Activated naive CD4-positive, alpha-beta T cell (primary cell): ENCODE measurements around the gene SH2D1B.

Experiments
- DNase-seq, 4 experiments: peaks; one replicate each; lab custom pipeline; 2025; lab: John Stamatoyannopoulos, UW

SH2D1B gene

DNA sequence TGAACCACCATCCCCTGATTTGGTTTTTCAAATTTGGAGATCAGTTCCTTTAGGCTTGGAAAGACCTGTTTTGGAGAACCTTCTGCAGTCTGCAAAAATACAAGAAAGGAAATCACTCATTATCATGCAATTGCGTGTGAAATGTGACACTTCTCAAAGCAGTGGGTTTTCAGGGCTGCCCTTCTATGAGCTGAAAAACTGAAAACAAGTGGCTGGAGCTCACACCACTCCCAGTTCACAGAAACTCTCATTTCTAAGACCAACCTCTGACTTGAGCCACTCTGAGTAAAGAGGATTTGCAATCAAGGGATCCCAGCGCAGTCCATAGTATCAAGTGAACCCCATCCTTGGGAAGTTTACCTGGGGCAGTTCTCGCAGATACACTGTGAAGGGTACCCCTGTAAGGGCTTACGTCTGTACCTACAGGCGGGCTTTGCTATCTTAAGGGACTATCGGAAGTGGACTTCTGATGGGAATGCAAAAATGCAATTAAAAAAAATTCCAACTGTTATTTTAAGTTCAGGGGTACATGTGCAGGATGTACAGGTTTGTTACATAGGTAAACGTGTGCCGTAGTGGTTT lies 12.8 kb downstream of the SH2D1B start:
- no peak for DNase-seq

DNA sequence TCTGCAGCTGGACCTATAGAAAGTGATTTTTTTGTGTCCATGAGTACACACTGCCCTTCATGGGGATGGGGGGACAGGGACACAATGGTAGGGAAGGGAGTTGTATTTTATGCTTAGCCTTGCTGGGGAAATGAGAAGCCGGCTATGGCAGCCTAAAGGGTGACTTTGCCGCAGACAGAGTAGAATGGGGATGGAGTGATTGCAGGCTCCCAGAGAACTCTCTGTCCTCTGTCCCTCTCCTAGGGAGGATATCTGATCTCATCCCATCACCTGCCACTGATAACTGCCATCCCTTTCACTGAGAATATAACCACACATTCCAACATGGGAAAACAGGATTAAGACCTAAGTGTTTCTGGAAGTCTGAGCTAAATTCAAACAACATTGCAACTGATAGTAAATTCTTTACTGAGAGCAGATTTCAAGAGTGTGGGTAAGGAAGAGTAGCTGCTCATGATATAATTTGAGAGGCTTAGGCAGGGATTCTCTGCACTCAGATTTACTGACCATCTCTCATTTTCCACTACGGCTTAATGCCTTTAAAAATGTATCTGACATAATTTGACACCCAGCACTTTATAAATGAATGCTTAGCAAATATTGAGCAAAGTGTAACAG lies 13.9 kb downstream of the SH2D1B start:
- DNase-seq, result no peak

DNA sequence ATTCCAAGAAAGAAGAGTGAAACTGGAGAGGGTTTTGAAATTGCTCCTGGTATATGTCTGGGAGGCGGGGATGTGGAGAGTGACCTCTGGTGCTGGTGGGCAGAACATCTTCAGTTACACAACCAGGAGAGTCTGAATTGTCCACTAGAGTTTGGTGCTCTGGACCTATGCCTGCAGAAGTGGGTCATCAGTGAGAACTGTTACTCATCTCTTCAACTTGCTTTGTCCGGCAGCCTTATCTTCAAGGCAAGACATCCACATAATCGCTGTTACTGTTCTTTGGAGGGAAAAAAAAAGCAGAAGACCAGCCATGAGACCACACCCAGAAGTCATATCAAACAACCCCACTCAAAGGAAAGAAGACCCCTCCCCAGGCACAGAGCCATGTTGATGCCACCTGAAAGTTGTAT lies 14.9 kb downstream of the SH2D1B start:
- DNase-seq, result no peak

DNA sequence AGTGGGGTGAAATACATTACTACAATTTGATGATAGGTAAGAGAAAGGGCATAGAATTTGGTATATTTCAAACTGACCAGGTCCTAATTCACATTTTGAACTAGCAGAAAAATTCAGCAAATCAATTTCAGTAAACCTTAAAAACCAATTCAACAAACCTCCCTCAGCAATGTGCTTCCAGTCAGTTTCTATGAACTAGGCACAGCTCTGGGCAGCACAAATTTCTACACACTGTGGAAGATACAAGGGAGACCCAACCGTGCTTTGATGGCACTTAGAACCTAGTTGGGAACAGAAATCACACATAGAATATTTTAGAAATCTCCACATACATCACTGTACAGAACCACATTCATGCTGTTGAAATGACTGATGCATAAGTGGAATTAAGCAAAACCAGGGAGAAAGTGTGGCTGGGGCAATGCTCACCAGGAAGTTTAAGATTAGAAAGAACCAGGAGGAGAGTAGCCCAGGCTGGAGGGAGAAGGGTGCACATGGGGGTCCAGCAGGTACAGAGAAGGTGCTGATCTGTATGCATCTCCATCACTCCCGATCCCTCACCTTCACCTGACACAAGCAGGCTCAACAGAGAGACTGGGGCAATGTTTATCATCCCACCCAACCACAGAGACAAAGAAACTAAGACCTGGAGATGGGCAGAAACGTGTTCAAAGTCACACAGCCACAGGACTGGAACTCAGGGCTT lies 15.6 kb downstream of the SH2D1B start:
- DNase-seq, result no peak

DNA sequence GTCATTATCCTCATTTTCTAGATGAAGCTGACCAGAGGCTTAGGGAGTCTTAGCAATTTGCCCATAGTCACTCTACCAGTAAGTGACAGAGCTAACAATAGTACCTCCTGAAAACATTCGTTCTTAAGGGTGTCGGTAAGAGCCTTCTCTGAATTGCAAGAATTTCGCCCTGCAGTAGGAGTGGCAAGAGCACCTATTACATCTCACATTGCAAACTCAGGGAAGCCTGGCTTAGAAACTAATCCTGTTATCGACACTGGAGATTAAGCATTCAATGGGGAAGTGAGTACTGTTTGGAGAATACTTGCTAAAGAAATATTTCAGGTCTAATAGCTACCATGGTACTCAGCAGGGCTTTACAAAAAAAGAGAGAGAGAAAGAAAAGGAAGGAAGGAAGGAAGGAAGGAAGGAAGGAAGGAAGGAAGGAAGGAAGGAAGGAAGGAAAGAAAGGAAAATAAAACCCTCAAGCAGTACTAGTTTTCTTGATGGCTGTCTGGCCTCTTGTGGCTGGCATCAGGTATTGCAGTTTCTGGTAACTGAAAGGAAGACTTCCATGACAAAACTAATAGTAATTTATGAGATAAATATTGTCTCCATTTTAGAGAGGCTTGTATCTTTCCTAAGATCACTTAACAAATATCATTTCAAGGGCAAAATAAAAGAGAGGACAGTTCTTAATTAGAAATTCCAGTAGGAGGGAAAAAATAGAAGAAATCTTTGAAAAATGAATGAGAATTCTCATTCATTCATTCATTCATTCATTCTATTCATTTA lies 20.0 kb downstream of the SH2D1B start:
- DNase-seq, result no peak

DNA sequence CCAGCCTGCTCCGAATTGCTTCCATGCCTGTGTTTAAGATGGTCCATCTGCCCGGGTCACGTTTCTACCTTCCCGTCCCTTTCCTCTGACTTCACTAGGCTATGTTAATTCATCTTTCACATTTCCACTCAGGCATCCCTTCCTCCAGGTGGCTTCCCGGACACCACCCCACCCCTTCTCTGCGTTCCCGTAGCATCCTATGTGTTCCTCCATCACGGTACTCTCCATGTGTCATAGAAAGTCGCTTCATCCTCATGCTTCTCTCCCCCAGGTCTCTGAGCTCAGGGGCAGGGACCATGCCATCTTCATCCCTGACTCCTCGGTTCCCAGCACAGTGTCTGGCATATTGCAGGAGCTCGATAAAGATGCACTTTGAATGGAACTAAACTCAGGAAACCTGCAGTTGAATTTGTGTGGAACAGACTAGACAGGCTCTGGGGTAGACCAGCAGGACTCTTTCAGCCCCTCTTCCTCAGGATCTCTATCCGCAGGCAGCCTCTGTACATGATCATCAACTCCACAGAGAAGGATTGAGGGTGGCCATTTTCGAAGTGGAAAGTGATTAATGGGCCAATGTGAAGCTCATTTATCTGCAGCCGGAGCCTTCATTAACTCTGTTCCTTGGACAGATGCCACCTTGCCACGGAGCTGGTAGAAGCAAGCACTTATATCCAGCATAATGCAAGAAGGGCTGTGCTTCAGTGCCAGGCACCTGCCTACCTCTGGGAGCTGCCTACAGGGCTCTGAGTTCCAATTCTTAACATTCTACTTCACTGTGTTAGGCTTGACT lies 21.3 kb downstream of the SH2D1B start:
- no peak for DNase-seq

DNA sequence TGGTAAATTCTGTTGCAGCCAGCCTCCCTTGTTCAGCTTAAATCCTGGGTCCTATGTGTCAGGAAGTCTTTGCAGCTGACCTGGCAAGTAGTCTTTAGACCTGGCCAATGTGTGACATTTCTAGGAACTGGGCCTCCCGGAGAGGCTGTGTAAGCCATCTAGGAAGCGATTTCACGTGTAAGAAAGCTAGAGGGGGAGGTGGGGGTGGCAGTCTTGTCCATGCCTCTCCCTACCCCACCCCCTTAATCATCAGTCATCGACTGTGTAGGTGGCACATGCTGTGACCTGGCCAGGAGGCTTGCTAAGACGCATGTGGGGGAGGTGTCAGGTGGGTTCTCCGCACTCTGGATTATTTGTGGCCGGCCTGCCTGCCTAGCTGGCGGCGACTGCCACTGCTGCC lies 22.0 kb downstream of the SH2D1B start:
- DNase-seq, result no peak

DNA sequence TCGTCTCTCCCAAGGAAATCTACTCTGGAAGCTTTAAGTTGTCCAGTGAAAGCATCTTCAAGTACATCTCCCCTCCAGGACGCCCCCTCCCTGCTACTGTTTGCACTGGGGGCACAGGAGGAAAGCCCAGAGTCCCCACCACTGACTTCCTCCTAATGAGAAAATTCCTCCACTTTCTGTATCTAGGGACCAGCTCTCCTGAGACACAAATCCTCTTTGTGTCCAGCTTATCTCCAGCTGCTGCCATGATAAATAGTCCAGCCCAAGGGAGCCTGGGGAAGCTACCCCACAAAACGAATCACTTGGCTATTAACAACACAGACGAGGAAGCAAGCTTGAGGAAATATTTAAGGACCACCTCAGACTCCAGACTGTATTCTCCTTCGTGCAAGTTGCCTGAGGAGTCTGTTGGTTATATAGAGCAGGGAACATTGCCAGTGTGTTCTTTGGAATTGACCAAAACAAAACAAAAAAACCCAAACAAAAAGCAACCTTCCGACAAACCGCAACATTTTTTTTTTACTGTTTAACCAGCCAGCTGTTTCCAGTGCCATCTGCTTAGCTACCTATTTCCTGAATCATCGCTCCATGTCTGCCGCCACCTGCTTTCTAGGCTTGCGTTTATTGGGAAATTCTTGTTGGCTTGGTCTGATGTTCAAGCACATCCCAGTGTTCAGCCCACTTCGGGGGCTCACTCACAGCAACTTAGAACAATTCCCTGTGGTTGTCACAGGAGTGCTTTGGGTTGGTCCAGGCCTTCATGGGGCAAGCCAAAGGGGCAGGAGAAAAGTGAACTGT lies 22.7 kb downstream of the SH2D1B start:
- DNase-seq, result no peak

DNA sequence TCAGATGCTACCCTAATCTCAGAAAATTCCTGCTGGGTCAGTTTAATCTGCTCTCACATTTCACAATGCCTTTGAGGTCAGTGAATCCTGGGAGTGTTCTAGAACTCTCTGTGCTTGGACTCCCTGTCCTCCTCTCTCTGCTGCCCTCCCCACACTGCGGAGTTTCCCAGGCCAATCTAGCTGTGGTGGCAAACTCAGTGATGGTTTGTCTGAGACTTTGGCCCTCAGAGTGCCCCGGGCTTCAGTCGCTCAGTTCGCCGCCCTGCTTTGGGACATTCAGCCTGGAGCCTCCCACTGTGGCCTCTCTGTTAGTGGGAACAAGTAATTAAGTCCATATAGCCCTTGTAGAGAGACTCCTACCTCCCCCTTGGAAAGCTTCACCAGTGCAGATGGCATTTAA lies 23.3 kb downstream of the SH2D1B start:
- no peak for DNase-seq

DNA sequence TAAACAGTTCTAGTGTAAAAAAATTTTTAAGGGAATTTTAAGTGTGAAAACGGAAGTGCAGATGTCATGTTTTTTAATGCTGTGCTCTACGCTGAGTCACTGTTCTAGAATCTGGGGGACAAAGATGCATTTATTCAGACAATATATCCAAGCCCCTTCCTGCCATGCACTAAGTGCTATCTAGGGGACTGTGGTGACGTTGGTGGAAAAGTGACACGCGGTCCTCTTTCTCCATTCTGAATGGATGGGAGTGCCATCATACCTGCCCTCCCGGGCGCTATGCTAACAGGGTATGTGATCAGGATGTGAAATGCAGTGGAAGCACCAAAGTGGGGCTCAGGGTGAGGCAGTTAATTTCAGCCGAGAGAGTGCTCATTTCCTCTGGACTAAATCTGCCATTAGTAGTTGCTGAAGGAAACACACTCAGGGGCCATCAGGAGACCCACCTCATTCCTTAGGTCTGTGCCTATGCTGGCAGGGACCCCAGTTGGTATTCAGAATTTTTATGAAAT lies 23.8 kb downstream of the SH2D1B start:
- no peak for DNase-seq

DNA sequence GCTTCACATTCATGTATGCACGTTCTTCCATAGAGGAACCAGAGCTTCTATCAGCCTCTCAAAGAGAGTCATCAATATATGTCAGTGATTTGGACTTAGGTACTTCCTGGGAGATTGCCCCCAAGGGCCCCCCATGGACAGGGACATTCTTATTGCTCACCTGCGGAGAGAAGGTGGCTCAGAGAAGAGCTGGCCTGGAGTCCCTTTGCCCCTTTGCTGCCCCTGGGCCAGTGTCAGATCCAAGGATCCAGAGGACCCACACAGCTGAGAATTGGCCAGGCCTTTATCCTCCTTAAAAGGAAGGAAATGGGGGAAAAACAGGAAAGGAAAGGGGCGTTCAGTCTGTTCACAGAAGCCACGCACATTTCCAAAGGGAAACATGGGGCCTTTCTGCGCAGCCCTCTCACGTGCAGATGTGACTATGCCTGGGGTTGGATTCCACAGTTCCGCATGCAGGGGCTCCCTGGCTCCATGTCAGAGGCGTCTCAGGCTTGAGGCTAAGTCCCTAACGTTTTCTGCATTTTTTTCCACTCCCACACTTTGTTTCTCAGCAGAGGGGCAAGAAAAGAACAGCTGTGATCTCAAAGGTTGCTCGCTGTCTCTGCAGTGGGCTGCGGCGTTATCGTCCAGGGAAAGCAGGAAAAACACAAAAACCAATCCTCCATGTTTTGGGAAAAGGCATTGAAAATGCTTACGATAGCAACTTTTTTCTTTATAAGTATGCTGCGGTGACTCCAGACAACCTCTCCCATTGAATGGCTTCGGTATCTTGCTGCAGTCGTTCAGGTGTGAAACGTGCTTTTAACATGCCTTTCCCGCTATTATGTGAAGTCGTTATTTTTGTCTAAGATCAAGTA lies 24.5 kb downstream of the SH2D1B start:
- no peak for DNase-seq

DNA sequence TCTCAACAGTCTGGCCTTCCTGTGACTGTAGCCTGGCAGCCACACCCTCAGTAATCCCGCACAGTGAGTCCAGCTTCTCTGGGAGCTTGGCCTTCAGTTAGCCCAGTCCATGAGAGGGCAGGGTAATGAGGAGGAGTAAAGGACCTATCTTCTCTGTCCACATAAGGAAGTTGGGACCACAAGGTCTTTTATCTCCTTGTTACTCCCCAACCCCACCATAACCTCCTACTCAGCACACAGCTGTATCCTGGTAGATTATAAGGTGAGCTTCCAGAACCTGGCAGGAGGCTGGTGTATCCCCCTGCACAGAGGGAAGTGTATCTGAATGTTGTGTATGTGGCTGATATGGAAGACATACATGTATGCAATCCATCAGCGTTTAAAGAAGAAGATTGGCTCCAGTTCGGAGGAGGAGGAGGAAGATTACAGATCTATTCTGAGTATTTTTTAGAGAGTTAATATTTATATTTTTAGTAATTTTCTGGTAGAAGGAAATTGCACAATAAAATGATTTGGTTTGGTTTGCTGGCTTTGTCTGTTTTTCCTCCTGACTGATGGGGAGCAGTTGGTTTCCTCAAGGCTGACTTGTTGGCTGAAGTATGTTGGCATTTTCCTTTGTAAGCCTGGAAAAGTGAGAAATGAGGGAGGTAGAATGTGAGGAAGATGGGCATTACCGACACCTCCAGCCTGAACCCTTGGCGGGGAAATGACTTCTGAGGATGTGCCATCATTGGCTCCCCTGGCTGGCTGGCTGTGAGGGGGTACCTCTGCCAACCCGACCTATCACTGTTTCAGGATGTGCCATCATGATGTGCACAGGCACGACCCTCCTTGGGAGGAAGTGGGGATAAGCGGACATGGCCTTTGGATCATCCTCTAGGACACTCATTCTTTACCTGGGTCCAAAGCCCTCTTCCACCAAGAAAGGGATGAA lies 25.4 kb downstream of the SH2D1B start:
- DNase-seq, result no peak

DNA sequence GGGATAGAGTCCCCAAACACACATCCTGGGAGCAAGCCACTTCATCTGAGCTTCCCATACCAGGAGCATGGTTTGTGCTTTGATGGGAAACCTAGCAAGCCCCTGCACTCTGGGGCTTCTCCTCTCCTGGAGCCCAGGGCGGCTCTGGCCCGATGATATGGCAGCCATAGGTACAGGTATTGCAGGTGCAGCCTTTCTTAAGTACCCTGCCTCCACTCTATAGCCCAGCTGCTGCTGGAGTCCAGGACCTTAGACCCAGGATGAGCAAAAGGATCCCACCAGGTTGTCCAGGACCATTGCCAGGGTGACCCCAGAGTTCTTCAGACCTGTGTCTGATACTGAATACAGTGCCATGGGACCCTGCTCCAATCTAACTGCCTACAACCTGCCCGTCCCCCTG lies 26.2 kb downstream of the SH2D1B start:
- DNase-seq, result no peak

DNA sequence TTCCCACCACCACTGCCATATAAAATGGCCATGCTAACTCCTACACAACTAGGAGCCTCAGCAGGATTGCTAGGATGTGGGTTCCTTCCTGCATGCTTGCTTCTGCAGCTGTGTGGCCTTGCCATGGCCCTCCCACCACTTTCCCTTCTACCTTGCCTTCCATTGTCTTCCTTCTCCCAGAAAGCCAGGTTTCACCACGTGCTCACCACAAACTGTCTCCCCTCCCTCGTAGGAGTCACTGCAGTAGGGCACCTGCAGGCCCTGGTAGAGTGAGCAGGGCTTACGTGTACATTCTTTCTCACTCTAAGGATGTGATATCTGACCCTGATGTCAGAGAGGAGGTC lies 26.7 kb downstream of the SH2D1B start:
- no peak for DNase-seq

DNA sequence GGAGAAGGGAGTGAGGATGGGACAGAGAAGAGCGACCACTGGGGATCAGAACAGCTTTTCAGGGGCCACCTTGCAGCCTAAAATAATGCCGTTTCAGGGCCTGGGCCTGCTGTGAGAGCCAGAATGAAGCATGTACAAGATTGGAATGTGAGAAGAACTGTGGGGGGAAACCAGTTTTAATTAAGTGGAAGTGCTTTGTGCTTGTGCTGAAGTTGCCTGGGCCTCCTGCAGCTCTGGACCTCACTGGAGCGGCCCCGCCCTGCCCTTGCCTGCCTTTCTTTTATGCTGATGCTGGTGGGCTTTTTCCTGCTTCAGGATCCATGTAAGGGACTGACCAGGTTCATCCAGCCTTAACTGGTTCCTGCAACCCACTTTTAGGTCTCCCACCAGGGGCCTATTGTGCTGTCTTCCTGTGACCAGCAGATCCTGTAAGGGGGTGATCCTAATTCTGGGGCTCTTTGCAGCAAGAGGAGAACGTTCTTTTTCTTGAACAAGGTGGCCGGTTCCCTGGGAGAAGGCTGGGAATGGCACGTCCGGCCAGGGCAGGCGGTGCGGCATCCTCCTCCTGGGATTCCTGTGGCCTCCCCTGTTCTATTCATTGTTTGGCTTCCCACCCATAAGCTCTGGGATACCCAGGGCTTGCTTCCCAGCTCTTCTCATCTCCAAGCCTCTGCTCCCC lies 27.2 kb downstream of the SH2D1B start:
- no peak for DNase-seq

DNA sequence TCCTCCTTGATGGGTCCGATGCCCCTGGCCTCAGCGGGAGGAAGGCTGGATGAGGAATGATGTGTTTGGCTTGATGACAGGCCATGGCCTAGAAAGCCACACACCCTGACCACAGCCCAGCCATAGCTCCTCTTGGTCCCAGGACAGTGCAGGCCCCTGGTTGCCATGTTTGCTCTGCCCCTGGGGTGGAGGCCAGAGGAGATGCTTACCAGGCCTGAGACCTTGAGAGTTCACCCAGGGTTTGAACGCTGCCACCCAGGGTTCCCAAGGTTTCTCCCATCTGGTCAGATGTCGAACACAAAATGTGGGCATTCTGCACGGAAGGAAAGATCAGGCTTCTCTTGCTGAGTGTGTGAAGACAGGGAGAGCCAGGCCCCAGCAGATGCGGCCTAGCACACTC lies 27.8 kb downstream of the SH2D1B start:
- no peak for DNase-seq

DNA sequence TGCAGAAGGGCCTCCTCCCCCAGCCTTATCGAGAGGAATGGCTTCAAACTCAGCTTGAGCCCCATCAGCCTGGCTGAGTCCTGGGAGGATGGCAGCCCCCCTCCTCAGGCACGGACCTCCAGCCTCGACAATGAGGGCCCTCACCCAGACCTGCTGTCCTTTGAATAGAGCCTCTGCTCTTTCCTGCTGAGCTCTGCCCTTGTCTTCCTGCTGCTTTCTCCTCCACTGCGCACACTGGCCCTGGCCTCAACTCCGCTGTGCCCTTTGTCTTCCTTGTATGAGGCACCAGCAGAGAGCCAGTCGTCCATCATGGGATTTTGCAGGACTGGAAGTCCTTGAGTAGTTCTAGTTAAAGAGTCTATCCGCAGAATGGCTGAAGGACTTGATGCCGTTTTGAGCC lies 28.4 kb downstream of the SH2D1B start:
- no peak for DNase-seq

DNA sequence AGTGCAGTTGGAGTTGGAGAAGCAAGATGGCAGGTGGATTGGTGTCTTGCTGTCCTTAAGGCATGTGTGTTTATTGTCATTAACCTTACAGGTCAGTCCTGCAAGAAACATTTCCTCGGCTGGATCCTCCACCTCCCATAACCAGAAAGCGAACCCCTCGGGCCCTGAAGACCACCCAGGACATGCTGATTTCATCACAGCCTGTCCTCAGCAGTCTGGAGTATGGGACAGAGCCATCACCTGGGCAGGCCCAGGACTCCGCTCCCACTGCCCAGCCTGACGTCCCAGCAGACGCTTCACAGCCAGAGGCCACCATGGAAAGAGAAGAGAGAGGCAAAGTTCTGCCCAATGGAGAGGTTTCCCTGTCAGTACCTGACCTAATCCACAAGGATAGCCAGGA lies 28.8 kb downstream of the SH2D1B start:
- no peak for DNase-seq
